Measurements from ENCODE around the gene CDK5. TPM values are rescaled to one million over a fixed set of nuclear protein-coding genes. Genes with fewer than 3 reads are reported as not detected.

The CDK5 gene
- total and polyA plus RNA-seq, 2 donors (not counting 1 experiment from before 2014, with no cell fraction given): 8.2 to 8.4 TPM

DNA sequence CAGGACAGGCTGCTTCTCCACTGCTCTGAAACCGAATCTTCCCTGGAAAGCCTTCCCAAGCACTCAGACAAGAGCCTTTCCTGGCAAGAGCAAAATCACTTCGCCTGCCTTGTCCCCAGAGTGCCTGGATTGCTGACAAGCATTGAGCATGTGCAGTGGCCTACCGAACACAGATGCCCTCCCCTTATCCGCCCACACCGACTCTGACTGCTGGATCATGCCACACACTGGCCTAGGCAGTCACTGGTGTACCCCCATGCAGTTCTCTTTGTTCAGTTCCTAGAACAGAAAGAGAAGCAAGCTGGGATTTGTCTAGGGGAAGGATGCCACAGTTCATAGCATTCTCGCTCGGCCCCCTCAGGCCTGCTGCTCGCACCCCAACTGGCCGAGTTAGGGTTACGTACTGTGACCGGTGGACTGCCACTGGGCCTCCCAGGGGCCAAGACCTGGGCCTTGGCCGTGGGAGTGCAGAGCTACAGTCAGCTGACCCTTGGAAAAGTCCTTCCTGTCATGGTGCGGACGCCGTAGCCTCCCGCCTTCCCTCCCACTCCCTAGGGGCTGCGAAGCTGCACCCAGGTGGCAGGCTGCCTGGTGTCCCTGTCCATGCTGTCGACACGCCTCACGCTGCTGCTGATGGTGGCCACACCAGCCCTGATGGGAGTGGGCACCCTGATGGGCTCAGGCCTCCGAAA is 22.5 kb downstream of the CDK5 start:
- no peak overlapping the region for H2AFZ ChIP-seq (ENCODE audit: insufficient read depth, low read depth, low read length, poor library complexity, severe bottlenecking)
- H3K27ac Mint-ChIP-seq: no peak overlapping the region
- ChIA-PET CTCF (no interaction called here), POLR2A (no interaction called here)
- H3K4me3 Mint-ChIP-seq: no peak overlapping the region
- no peaks in the 10 kb centered on the region for H3K9me3 Mint-ChIP-seq (ENCODE audit: insufficient read depth)
- H3K27me3 Mint-ChIP-seq: no peaks in the 10 kb centered on the region
- H3K27ac ChIP-seq (ENCODE audit: low read length in 2 of 2): no peak overlapping the region
- peaks cover 0 to 23% of the 10 kb centered on the region in 2 experiments for H3K36me3 ChIP-seq (replicated peaks in 1 of 2; ENCODE audit: control extremely low read depth in 1 of 2, control insufficient read depth in 1 of 2, extremely low read depth in 1 of 2, insufficient read depth in 2 of 2, low read length in 1 of 2)
- H3K4me2 ChIP-seq (replicated peaks; ENCODE audit: low read depth, low read length, poor library complexity, severe bottlenecking): no peak overlapping the region
- no peak overlapping the region for H3K9ac ChIP-seq (ENCODE audit: low read length)
- H3K27me3 ChIP-seq (replicated peaks in 1 of 4; ENCODE audit: control extremely low read depth in 1 of 4, control insufficient read depth in 3 of 4, insufficient read depth in 4 of 4, low read length in 3 of 4): no peaks in the 10 kb centered on the region
- intact Hi-C loops (cut with micrococcal nuclease): no loop called here
- ATAC-seq (ENCODE audit: low read depth): no peak
- H4K20me1 ChIP-seq (ENCODE audit: control insufficient read depth, insufficient read depth, low read length, poor library complexity, severe bottlenecking): no peaks in the 10 kb centered on the region
- no peaks in the 10 kb centered on the region for H3K4me1 Mint-ChIP-seq
- H3K4me1 ChIP-seq (ENCODE audit: control insufficient read depth in 2 of 2, insufficient read depth in 2 of 2, low read length in 2 of 2): no peaks in the 10 kb centered on the region
- no peaks in the 10 kb centered on the region for H3K9me3 ChIP-seq (ENCODE audit: control extremely low read depth in 1 of 3, control insufficient read depth in 2 of 3, insufficient read depth in 1 of 3, low read length in 2 of 3)
- H3K4me3 ChIP-seq (ENCODE audit: control extremely low read depth in 1 of 5, extremely low read depth in 1 of 5, insufficient read depth in 1 of 5, low read depth in 2 of 5, low read length in 4 of 5): no peak overlapping the region
- 95% methylated on average over 19 of the region's 21 CpGs for WGBS (ENCODE audit: insufficient coverage)
- peaks cover 3% of the 10 kb centered on the region for H3K79me2 ChIP-seq (ENCODE audit: control insufficient read depth, insufficient read depth, low read length)
- DNase-seq: no peak
- TF ChIP-seq EZH2 (IDR thresholded peaks at IDR 0.05; ENCODE audit: borderline replicate concordance, insufficient read depth, low read depth, low read length, poor library complexity, severe bottlenecking): no peak
- TF ChIP-seq, protein P1, sequence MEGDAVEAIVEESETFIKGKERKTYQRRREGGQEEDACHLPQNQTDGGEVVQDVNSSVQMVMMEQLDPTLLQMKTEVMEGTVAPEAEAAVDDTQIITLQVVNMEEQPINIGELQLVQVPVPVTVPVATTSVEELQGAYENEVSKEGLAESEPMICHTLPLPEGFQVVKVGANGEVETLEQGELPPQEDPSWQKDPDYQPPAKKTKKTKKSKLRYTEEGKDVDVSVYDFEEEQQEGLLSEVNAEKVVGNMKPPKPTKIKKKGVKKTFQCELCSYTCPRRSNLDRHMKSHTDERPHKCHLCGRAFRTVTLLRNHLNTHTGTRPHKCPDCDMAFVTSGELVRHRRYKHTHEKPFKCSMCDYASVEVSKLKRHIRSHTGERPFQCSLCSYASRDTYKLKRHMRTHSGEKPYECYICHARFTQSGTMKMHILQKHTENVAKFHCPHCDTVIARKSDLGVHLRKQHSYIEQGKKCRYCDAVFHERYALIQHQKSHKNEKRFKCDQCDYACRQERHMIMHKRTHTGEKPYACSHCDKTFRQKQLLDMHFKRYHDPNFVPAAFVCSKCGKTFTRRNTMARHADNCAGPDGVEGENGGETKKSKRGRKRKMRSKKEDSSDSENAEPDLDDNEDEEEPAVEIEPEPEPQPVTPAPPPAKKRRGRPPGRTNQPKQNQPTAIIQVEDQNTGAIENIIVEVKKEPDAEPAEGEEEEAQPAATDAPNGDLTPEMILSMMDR (IDR thresholded peaks at IDR 0.05): no peak

DNA sequence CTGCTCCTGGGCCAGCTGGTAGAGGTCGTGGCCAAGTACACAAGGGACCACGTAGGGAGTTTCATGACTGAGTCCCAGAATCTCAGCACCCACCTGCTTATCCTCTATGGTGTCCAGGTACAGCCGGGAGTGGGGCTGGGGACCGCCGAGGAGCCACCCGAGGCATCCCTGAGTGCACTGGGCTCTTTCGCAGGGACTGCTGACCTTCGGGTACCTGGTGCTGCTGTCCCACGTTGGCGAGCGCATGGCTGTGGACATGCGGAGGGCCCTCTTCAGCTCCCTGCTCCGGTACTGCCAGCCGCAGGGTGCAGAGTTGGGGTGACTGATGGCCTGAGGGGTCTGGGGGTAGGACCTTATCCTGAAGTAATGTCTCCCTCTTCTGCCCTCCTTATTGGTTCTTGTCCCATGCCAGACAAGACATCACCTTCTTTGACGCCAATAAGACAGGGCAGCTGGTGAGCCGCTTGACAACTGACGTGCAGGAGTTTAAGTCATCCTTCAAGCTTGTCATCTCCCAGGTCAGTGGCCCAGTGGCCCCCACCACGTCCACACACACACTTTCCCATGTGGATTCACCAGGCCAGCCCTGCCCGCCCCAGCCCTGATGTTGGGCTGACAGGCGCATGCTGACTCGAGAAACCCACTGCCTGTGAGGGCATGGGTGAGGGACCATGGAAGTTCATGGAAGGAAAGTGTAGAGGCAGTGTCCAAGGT is 23.2 kb downstream of the CDK5 start:
- Mint-ChIP-seq H3K4me3 (no peak overlapping the region), H3K27me3 (no peaks in the 10 kb centered on the region), H3K27ac (no peak overlapping the region), H3K9me3 (ENCODE audit: insufficient read depth) (no peaks in the 10 kb centered on the region), H3K4me1 (peaks cover 4% of the 10 kb centered on the region)
- Histone ChIP-seq H3K4me3 (ENCODE audit: control extremely low read depth in 1 of 5, extremely low read depth in 1 of 5, insufficient read depth in 1 of 5, low read depth in 2 of 5, low read length in 4 of 5) (no peak overlapping the region), H3K27me3 (replicated peaks in 1 of 4; ENCODE audit: control extremely low read depth in 1 of 4, control insufficient read depth in 3 of 4, insufficient read depth in 4 of 4, low read length in 3 of 4) (no peaks in the 10 kb centered on the region), H2AFZ (ENCODE audit: insufficient read depth, low read depth, low read length, poor library complexity, severe bottlenecking) (no peak overlapping the region), H3K79me2 (ENCODE audit: control insufficient read depth, insufficient read depth, low read length) (peaks cover 6% of the 10 kb centered on the region), H4K20me1 (ENCODE audit: control insufficient read depth, insufficient read depth, low read length, poor library complexity, severe bottlenecking) (no peaks in the 10 kb centered on the region), H3K9me3 (ENCODE audit: control extremely low read depth in 1 of 3, control insufficient read depth in 2 of 3, insufficient read depth in 1 of 3, low read length in 2 of 3) (no peaks in the 10 kb centered on the region), H3K4me2 (replicated peaks; ENCODE audit: low read depth, low read length, poor library complexity, severe bottlenecking) (no peak overlapping the region), H3K9ac (ENCODE audit: low read length) (no peak overlapping the region), H3K27ac (ENCODE audit: low read length in 2 of 2) (no peak overlapping the region), H3K36me3 (replicated peaks in 1 of 2; ENCODE audit: control extremely low read depth in 1 of 2, control insufficient read depth in 1 of 2, extremely low read depth in 1 of 2, insufficient read depth in 2 of 2, low read length in 1 of 2) (peaks cover 0 to 23% of the 10 kb centered on the region in 2 experiments), H3K4me1 (ENCODE audit: control insufficient read depth in 2 of 2, insufficient read depth in 2 of 2, low read length in 2 of 2) (no peaks in the 10 kb centered on the region)
- DNase-seq (no peak), ATAC-seq (ENCODE audit: low read depth) (no peak)
- TF ChIP-seq, protein P1 (IDR thresholded peaks at IDR 0.05): no peak
- no peak for TF ChIP-seq EZH2 (IDR thresholded peaks at IDR 0.05; ENCODE audit: borderline replicate concordance, insufficient read depth, low read depth, low read length, poor library complexity, severe bottlenecking)
- POLR2A ChIA-PET: no interaction called here
- intact Hi-C loops (cut with micrococcal nuclease): no loop called here
- CTCF ChIA-PET: no interaction called here
- WGBS (ENCODE audit: insufficient coverage): 99% methylated on average over 15 of the region's 21 CpGs
